IMR-90 (cell line): ENCODE results near the gene RBM46. TPM values are rescaled to one million over a fixed set of nuclear protein-coding genes. Genes with fewer than 3 reads are reported as not detected.

Experiments used
- ATAC-seq: fragments of 200-7000 bp; cut with Tn5 transposase; 2 replicates; pipeline ENCODE4 v1.9.1; 2020; ENCODE audit warnings: low read depth, mild to moderate bottlenecking, moderate library complexity
- BruUV-seq: library from RNA; stranded (reverse); fragments of 400-500 nt; replicated peaks from 2 replicates; lab custom pipeline; 2021; lab: Mats Ljungman, UMichigan
- CTCF ChIA-PET: fragments of 300-600 bp; formaldehyde crosslinking; extraction: SDS; loops from one replicate; lab custom pipeline; 2021; ENCODE audit warnings: antibody characterized with exemption; lab: Yijun Ruan, JAX
- POLR2A ChIA-PET: fragments of 300-600 bp; sonication (Branson Sonifier 250); formaldehyde crosslinking; loops from one replicate; lab custom pipeline; 2022; ENCODE audit warnings: antibody characterized with exemption; ENCODE audit not compliant: unreplicated experiment; lab: Charles Lee
- DNase-seq: peaks from one replicate; pipeline ENCODE4 v3.0.0; 2013
- H2AFZ ChIP-seq: replicated peaks from 2 replicates; pipeline ENCODE3; 2013; ENCODE audit warnings: low read length, mild to moderate bottlenecking; ENCODE audit not compliant: poor library complexity
- H2AK5ac ChIP-seq: 2 replicates; pipeline ENCODE4 v1.6.1; 2013; ENCODE audit warnings: low read depth, low read length, inconsistent platforms
- H2AK9ac ChIP-seq: replicated peaks from 2 replicates; pipeline ENCODE3; 2013; ENCODE audit warnings: mild to moderate bottlenecking, low read depth, low read length, moderate library complexity; ENCODE audit not compliant: poor library complexity
- H2BK120ac ChIP-seq: 2 replicates; pipeline ENCODE4 v1.6.1; 2013; ENCODE audit warnings: low read depth, low read length, inconsistent platforms
- H2BK15ac ChIP-seq: 3 replicates; pipeline ENCODE4 v1.6.1; 2013; ENCODE audit warnings: low read depth, low read length, inconsistent platforms
- H2BK20ac ChIP-seq: 2 replicates; pipeline ENCODE4 v1.6.1; 2013; ENCODE audit warnings: low read depth, mild to moderate bottlenecking, inconsistent platforms, low read length, moderate library complexity
- H2BK5ac ChIP-seq: 2 replicates; pipeline ENCODE4 v1.6.1; 2013; ENCODE audit warnings: mild to moderate bottlenecking, low read depth, low read length, inconsistent platforms; ENCODE audit not compliant: poor library complexity, severe bottlenecking
- H3K14ac ChIP-seq: replicated peaks from 2 replicates; pipeline ENCODE4 v1.6.1; 2013; ENCODE audit warnings: low read depth, low read length, inconsistent platforms
- H3K18ac ChIP-seq: 2 replicates; pipeline ENCODE4 v1.6.1; 2013; ENCODE audit warnings: low read depth, low read length, control low read depth
- H3K23ac ChIP-seq: 2 replicates; pipeline ENCODE4 v1.6.1; 2013; ENCODE audit warnings: low read depth, low read length, inconsistent platforms
- H3K27ac ChIP-seq: 2 replicates; pipeline ENCODE4 v1.5.1; 2013; ENCODE audit warnings: mild to moderate bottlenecking, control low read depth, low read length; ENCODE audit not compliant: insufficient read depth
- H3K27me3 ChIP-seq: 2 replicates; pipeline ENCODE4 v1.6.1; 2013; ENCODE audit warnings: low read length; ENCODE audit not compliant: control insufficient read depth, insufficient read depth
- H3K36me3 ChIP-seq: 2 replicates; pipeline ENCODE4 v1.6.1; 2013; ENCODE audit warnings: low read length, mixed read lengths; ENCODE audit not compliant: control insufficient read depth, insufficient read depth
- H3K4ac ChIP-seq: 2 replicates; pipeline ENCODE4 v1.6.1; 2013; ENCODE audit warnings: low read depth, low read length, inconsistent platforms
- H3K4me1 ChIP-seq: 2 replicates; pipeline ENCODE4 v1.6.1; 2013; ENCODE audit warnings: low read length, mixed read lengths; ENCODE audit not compliant: control insufficient read depth, insufficient read depth
- H3K4me2 ChIP-seq: 2 replicates; pipeline ENCODE4 v1.6.1; 2013; ENCODE audit warnings: low read depth, mild to moderate bottlenecking, control low read depth, low read length, moderate library complexity
- H3K4me3 ChIP-seq: 2 replicates; pipeline ENCODE4 v1.5.1; 2013; ENCODE audit warnings: low read depth, mild to moderate bottlenecking, control low read depth, low read length, moderate library complexity; ENCODE audit not compliant: insufficient read depth
- H3K56ac ChIP-seq: 2 replicates; pipeline ENCODE4 v1.6.1; 2013; ENCODE audit warnings: low read length, inconsistent platforms; ENCODE audit not compliant: insufficient read depth; ENCODE audit errors: extremely low read depth
- H3K79me1 ChIP-seq, 2 experiments: 2 replicates each; pipeline ENCODE4 v1.6.1; 2013; ENCODE audit warnings: low read length in 2 of 2, inconsistent platforms in 1 of 2, low read depth in 1 of 2
- H3K9ac ChIP-seq: 2 replicates; pipeline ENCODE4 v1.6.1; 2013; ENCODE audit warnings: low read depth, low read length, control low read depth
- H3K9me1 ChIP-seq: 2 replicates; pipeline ENCODE4 v1.6.1; 2013; ENCODE audit warnings: low read length, inconsistent platforms; ENCODE audit not compliant: insufficient read depth
- H3K9me3 ChIP-seq: 2 replicates; pipeline ENCODE4 v1.6.1; 2013; ENCODE audit warnings: low read length; ENCODE audit not compliant: control insufficient read depth, insufficient read depth
- H4K20me1 ChIP-seq: 2 replicates; pipeline ENCODE4 v1.6.1; 2013; ENCODE audit warnings: low read length, inconsistent platforms; ENCODE audit not compliant: insufficient read depth
- H4K5ac ChIP-seq: 2 replicates; pipeline ENCODE4 v1.6.1; 2013; ENCODE audit warnings: mild to moderate bottlenecking, low read depth, low read length, control low read depth
- H4K8ac ChIP-seq, 2 experiments: 2 replicates each; pipeline ENCODE4 v1.6.1; 2013; ENCODE audit warnings: low read depth in 2 of 2, low read length in 2 of 2, control low read depth in 1 of 2, inconsistent platforms in 1 of 2
- H4K91ac ChIP-seq: 2 replicates; pipeline ENCODE4 v1.6.1; 2013; ENCODE audit warnings: low read depth, low read length, inconsistent platforms; ENCODE audit not compliant: insufficient read depth
- BHLHE40 ChIP-seq: fragments of 150-350 bp; IDR thresholded peaks from 2 replicates; pipeline ENCODE4 v1.6.1; 2016; ENCODE audit warnings: mild to moderate bottlenecking, low read depth, low read length
- CEBPB ChIP-seq: IDR thresholded peaks from 2 replicates; pipeline ENCODE4 v1.6.1; 2012; ENCODE audit warnings: low read depth, low read length, improper control_type of control experiment
- CHD1 ChIP-seq: IDR thresholded peaks from 2 replicates; pipeline ENCODE4 v1.6.1; 2012; ENCODE audit warnings: low read depth, low read length, improper control_type of control experiment
- ELK1 ChIP-seq: fragments of 150-350 bp; IDR thresholded peaks from 2 replicates; pipeline ENCODE4 v1.6.1; 2016; ENCODE audit warnings: low read depth, mild to moderate bottlenecking, low read length, moderate library complexity, borderline replicate concordance
- FOS ChIP-seq: fragments of 150-350 bp; IDR thresholded peaks from 2 replicates; pipeline ENCODE4 v1.6.1; 2016; ENCODE audit warnings: low read depth, low read length
- MAFK ChIP-seq: IDR thresholded peaks from 2 replicates; pipeline ENCODE4 v1.6.1; 2012; ENCODE audit warnings: low read depth, low read length, improper control_type of control experiment
- MAZ ChIP-seq: IDR thresholded peaks from 2 replicates; pipeline ENCODE4 v1.6.1; 2012; ENCODE audit warnings: low read depth, mild to moderate bottlenecking, low read length, improper control_type of control experiment, moderate library complexity, borderline replicate concordance
- MXI1 ChIP-seq: IDR thresholded peaks from 2 replicates; pipeline ENCODE4 v1.6.1; 2012; ENCODE audit warnings: low read depth, mild to moderate bottlenecking, low read length, moderate library complexity, borderline replicate concordance
- NFE2L2 ChIP-seq: fragments of 150-350 bp; IDR thresholded peaks from 2 replicates; pipeline ENCODE4 v1.6.1; 2016; ENCODE audit warnings: low read depth, mild to moderate bottlenecking, low read length
- POLR2A ChIP-seq: IDR thresholded peaks from 2 replicates; pipeline ENCODE4 v1.6.1; 2012; ENCODE audit warnings: mild to moderate bottlenecking, low read depth, low read length
- RAD21 ChIP-seq: IDR thresholded peaks from 2 replicates; pipeline ENCODE4 v1.6.1; 2012; ENCODE audit warnings: low read length, improper control_type of control experiment
- RCOR1 ChIP-seq: IDR thresholded peaks from 2 replicates; pipeline ENCODE4 v1.6.1; 2012; ENCODE audit warnings: mild to moderate bottlenecking, low read length, improper control_type of control experiment; ENCODE audit not compliant: insufficient replicate concordance
- RFX5 ChIP-seq: IDR thresholded peaks from 2 replicates; pipeline ENCODE4 v1.8.0; 2012; ENCODE audit warnings: low read depth, mild to moderate bottlenecking, low read length, moderate library complexity
- SMC3 ChIP-seq: fragments of 150-350 bp; IDR thresholded peaks from 2 replicates; pipeline ENCODE4 v1.6.1; 2016; ENCODE audit warnings: low read depth, mild to moderate bottlenecking, antibody characterized with exemption, low read length, moderate library complexity
- USF2 ChIP-seq: fragments of 150-350 bp; IDR thresholded peaks from 2 replicates; pipeline ENCODE4 v1.6.1; 2017; ENCODE audit warnings: mild to moderate bottlenecking, antibody characterized with exemption, low read length, low read depth
- WGBS, 2 experiments: methylation state at CpG; one replicate each; pipeline versions ENCODE4 v1.1.5 to v1.1.7; 2013; ENCODE audit warnings: missing lambda C conversion rate in 2 of 2; ENCODE audit not compliant: insufficient read length in 1 of 2; ENCODE audit errors: extremely low coverage in 2 of 2; 5-methylcytosine and 5-hydroxymethylcytosine counted together
- dilution Hi-C: fragments of 300-500 bp; cut with HindIII; formaldehyde crosslinking; loops from one replicate; pipeline ENCODE4 v1.14.3; 2018; ENCODE audit warnings: low sequenced_read_pairs; ENCODE audit not compliant: unreplicated experiment
- in situ Hi-C: fragments of 300-500 bp; cut with MboI; formaldehyde crosslinking; loops from 3 replicates; pipeline ENCODE4 v1.14.3; 2019; ENCODE audit warnings: low sequenced_read_pairs, inconsistent platforms, mixed read lengths
- intact Hi-C: fragments of 100-400 bp; cut with micrococcal nuclease; formaldehyde crosslinking; loops from 2 replicates; pipeline ENCODE4 v1.10.0; 2022
- polyA plus RNA-seq, 3 experiments: library from polyadenylated mRNA; depleted of rRNA; stranded (reverse); fragments of >200 nt; gene quantifications; 2 replicates each; pipeline ENCODE4 v1.2.3, GENCODE V29; 2012; ENCODE audit warnings: low replicate concordance in 1 of 3
- total RNA-seq: library from RNA; depleted of rRNA; stranded (reverse); fragments of >200 nt; gene quantifications from 2 replicates; pipeline ENCODE4 v1.2.3, GENCODE V29; 2012
- TF ChIP-seq, protein P1 (sequence below): conservative IDR thresholded peaks from 2 replicates; pipeline ENCODE4 v1.5.1; 2012; ENCODE audit warnings: mild to moderate bottlenecking, low read depth, low read length, improper control_type of control experiment

RBM46 gene
- total and polyA plus RNA-seq, 2 of the 4 experiments (the other 2 are of a cell fraction): not detected

- Histone ChIP-seq H2AFZ (no peak overlapping the region), H3K9ac (no peak overlapping the region), H3K56ac (no peak overlapping the region), H4K20me1 (no peaks in the 10 kb centered on the region), H2BK20ac (no peak overlapping the region), H3K14ac (no peak overlapping the region), H2AK9ac (no peak overlapping the region), H2BK5ac (no peak overlapping the region), H2BK15ac (no peak overlapping the region), H3K79me1 (no peaks in the 10 kb centered on the region), H3K4me2 (no peak overlapping the region), H3K23ac (no peak overlapping the region), H3K36me3 (no peaks in the 10 kb centered on the region), H2AK5ac (no peak overlapping the region), H3K4ac (no peak overlapping the region), H4K5ac (no peak overlapping the region), H4K8ac (no peak overlapping the region), H3K27ac (no peak overlapping the region), H3K9me1 (no peaks in the 10 kb centered on the region), H3K18ac (no peak overlapping the region), H3K9me3 (no peaks in the 10 kb centered on the region), H4K91ac (no peak overlapping the region), H3K4me3 (no peak overlapping the region), H3K27me3 (no peaks in the 10 kb centered on the region), H3K4me1 (no peaks in the 10 kb centered on the region), H2BK120ac (no peak overlapping the region)
- dilution Hi-C loops (no loop called here), intact Hi-C loops (no loop called here), in situ Hi-C loops (no loop called here)
- POLR2A ChIA-PET: no interaction called here
- no CpG with 5 or more reads among the region's 3 CpGs for WGBS, 2 experiments
- DNase-seq (no peak), ATAC-seq (no peak)
- CTCF ChIA-PET: no interaction called here
- BruUV-seq: no TSS peak
- TF ChIP-seq USF2 (no peak), SMC3 (no peak), CHD1 (no peak), RAD21 (no peak), RCOR1 (no peak), NFE2L2 (no peak), MAZ (no peak), RFX5 (no peak), MAFK (no peak), BHLHE40 (no peak), POLR2A (no peak), MXI1 (no peak), ELK1 (no peak), CEBPB (no peak), FOS (no peak)
- TF ChIP-seq, protein P1, sequence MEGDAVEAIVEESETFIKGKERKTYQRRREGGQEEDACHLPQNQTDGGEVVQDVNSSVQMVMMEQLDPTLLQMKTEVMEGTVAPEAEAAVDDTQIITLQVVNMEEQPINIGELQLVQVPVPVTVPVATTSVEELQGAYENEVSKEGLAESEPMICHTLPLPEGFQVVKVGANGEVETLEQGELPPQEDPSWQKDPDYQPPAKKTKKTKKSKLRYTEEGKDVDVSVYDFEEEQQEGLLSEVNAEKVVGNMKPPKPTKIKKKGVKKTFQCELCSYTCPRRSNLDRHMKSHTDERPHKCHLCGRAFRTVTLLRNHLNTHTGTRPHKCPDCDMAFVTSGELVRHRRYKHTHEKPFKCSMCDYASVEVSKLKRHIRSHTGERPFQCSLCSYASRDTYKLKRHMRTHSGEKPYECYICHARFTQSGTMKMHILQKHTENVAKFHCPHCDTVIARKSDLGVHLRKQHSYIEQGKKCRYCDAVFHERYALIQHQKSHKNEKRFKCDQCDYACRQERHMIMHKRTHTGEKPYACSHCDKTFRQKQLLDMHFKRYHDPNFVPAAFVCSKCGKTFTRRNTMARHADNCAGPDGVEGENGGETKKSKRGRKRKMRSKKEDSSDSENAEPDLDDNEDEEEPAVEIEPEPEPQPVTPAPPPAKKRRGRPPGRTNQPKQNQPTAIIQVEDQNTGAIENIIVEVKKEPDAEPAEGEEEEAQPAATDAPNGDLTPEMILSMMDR: no peak
Measured at GRCh38 chr4:154836513-154836912, 55.4 kb downstream of the RBM46 start.
